ENCODE results near the gene OR5K4. TPM values are rescaled to one million over a fixed set of nuclear protein-coding genes. Genes with fewer than 3 reads are reported as not detected.

The OR5K4 gene
- total RNA-seq, 1 donor from 2014 or later = not detected

GRCh38 chr3:98371186-98371585 lies 17.5 kb downstream of the OR5K4 start:
- TF ChIP-seq CTCF (IDR thresholded peaks at IDR 0.05) = no peak
- intact Hi-C loops (cut with DNase I) = no loop called here
- Histone ChIP-seq H3K27me3 (no peaks in the 10 kb centered on the region), H3K36me3 (no peaks in the 10 kb centered on the region), H3K27ac (no peak overlapping the region), H3K4me1 (no peaks in the 10 kb centered on the region), H3K9me3 (no peaks in the 10 kb centered on the region), H3K4me3 (no peak overlapping the region)
- DNase-seq (ENCODE audit: low spot score in 2 of 2) = no peak

- H3K27ac ChIP-seq = no peak overlapping the region
- no peaks in the 10 kb centered on the region for H3K27me3 ChIP-seq
- H3K9me3 ChIP-seq = no peaks in the 10 kb centered on the region
- no peak overlapping the region for H3K4me3 ChIP-seq
- intact Hi-C loops (cut with DNase I) = no loop called here
- H3K36me3 ChIP-seq = no peaks in the 10 kb centered on the region
- DNase-seq (ENCODE audit: low spot score in 2 of 2) = no peak
- no peak for TF ChIP-seq CTCF (IDR thresholded peaks at IDR 0.05)
- no peaks in the 10 kb centered on the region for H3K4me1 ChIP-seq
Measured at GRCh38 chr3:98371853-98372252, 18.2 kb downstream of the OR5K4 start.

- Histone ChIP-seq H3K27me3 (no peaks in the 10 kb centered on the region), H3K9me3 (no peaks in the 10 kb centered on the region), H3K36me3 (no peaks in the 10 kb centered on the region), H3K27ac (no peak overlapping the region), H3K4me3 (no peak overlapping the region), H3K4me1 (no peaks in the 10 kb centered on the region)
- intact Hi-C loops (cut with DNase I) = no loop called here
- DNase-seq (ENCODE audit: low spot score in 2 of 2) = no peak
- no peak for TF ChIP-seq CTCF (IDR thresholded peaks at IDR 0.05)
Measured at GRCh38 chr3:98372445-98372844, 18.8 kb downstream of the OR5K4 start.

GRCh38 chr3:98376631-98377030 lies 23.0 kb downstream of the OR5K4 start:
- Histone ChIP-seq H3K9me3 (no peaks in the 10 kb centered on the region), H3K27me3 (no peaks in the 10 kb centered on the region), H3K4me1 (no peaks in the 10 kb centered on the region), H3K4me3 (no peak overlapping the region), H3K36me3 (no peaks in the 10 kb centered on the region), H3K27ac (no peak overlapping the region)
- intact Hi-C loops (cut with DNase I) = no loop called here
- no peak for DNase-seq (ENCODE audit: low spot score in 2 of 2)
- no peak for TF ChIP-seq CTCF (IDR thresholded peaks at IDR 0.05)

GRCh38 chr3:98388147-98388546 lies 34.5 kb downstream of the OR5K4 start:
- Histone ChIP-seq H3K36me3 (no peaks in the 10 kb centered on the region), H3K9me3 (no peaks in the 10 kb centered on the region), H3K27me3 (no peaks in the 10 kb centered on the region), H3K27ac (no peak overlapping the region), H3K4me3 (no peak overlapping the region), H3K4me1 (no peaks in the 10 kb centered on the region)
- intact Hi-C loops (cut with DNase I) = no loop called here
- no peak for TF ChIP-seq CTCF (IDR thresholded peaks at IDR 0.05)
- no peak for DNase-seq (ENCODE audit: low spot score in 2 of 2)

GRCh38 chr3:98390366-98390765 lies 36.7 kb downstream of the OR5K4 start, which contains the start of gene OR5K3:
OR5K3 (plus strand) TSS chr3:98390666; CDS start chr3:98390666, 0 bp downstream.
- Histone ChIP-seq H3K4me1 (no peaks in the 10 kb centered on the region), H3K27ac (no peak within 1 kb of the TSS), H3K9me3 (no peaks in the 10 kb centered on the region), H3K4me3 (no peak within 1 kb of the TSS), H3K27me3 (no peaks in the 10 kb centered on the region), H3K36me3 (no peaks in the 10 kb centered on the region)
- no peak for DNase-seq (ENCODE audit: low spot score in 2 of 2)
- TF ChIP-seq CTCF (IDR thresholded peaks at IDR 0.05) = no peak
- intact Hi-C loops (cut with DNase I) = no loop called here

All from ascending aorta (tissue), 2 donors.